ENCODE results near the gene KAT8. TPM values are rescaled to one million over a fixed set of nuclear protein-coding genes. Genes with fewer than 3 reads are reported as not detected.

KAT8 gene
- total RNA-seq, 1 donor from 2014 or later: 33.5 TPM

DNA sequence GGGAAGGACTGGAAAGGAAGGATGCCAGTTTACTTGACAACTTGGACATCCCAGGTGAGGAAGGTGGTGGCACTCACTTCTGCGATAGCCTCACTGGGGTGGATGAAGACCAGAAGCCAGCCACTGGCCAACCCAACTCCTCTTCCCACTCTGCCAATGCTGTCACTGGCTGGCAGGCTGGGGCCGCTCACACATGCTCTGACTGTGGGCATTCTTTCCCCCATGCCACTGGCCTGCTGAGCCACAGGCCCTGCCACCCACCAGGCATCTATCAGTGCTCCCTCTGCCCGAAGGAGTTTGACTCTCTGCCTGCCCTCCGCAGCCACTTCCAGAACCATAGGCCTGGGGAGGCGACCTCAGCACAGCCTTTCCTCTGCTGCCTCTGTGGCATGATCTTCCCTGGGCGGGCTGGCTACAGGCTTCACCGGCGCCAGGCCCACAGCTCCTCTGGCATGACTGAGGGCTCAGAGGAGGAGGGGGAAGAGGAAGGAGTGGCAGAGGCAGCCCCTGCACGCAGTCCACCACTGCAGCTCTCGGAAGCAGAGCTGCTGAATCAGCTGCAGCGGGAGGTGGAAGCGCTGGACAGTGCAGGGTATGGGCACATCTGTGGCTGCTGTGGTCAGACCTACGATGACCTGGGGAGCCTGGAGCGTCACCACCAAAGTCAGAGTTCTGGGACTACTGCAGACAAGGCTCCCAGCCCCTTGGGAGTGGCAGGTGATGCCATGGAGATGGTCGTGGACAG, 38.7 kb upstream of the KAT8 start:
- H3K9me3 Mint-ChIP-seq (ENCODE audit: unreplicated experiment): no peaks in the 10 kb centered on the region
- peaks cover 2% of the 10 kb centered on the region for H3K4me1 Mint-ChIP-seq (ENCODE audit: low read depth, unreplicated experiment)
- no peaks in the 10 kb centered on the region for H3K27me3 ChIP-seq (ENCODE audit: insufficient read depth, low read length)
- H3K27ac Mint-ChIP-seq (ENCODE audit: unreplicated experiment): no peak overlapping the region
- no peak overlapping the region for H3K4me2 ChIP-seq (ENCODE audit: low read length)
- no peak overlapping the region for H3K27ac ChIP-seq (ENCODE audit: low read depth, low read length)
- TF ChIP-seq EZH2 (IDR thresholded peaks at IDR 0.05; ENCODE audit: insufficient read depth, low read length): no peak
- TF ChIP-seq, protein P1, sequence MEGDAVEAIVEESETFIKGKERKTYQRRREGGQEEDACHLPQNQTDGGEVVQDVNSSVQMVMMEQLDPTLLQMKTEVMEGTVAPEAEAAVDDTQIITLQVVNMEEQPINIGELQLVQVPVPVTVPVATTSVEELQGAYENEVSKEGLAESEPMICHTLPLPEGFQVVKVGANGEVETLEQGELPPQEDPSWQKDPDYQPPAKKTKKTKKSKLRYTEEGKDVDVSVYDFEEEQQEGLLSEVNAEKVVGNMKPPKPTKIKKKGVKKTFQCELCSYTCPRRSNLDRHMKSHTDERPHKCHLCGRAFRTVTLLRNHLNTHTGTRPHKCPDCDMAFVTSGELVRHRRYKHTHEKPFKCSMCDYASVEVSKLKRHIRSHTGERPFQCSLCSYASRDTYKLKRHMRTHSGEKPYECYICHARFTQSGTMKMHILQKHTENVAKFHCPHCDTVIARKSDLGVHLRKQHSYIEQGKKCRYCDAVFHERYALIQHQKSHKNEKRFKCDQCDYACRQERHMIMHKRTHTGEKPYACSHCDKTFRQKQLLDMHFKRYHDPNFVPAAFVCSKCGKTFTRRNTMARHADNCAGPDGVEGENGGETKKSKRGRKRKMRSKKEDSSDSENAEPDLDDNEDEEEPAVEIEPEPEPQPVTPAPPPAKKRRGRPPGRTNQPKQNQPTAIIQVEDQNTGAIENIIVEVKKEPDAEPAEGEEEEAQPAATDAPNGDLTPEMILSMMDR (IDR thresholded peaks at IDR 0.05; ENCODE audit: insufficient read depth, low read depth, low read length): no peak
- no peak for FAIRE-seq
- H3K4me3 Mint-ChIP-seq (ENCODE audit: unreplicated experiment): no peak overlapping the region
- no peaks in the 10 kb centered on the region for H3K27me3 Mint-ChIP-seq (ENCODE audit: low read depth, unreplicated experiment)
- no peak overlapping the region for H3K9ac ChIP-seq (ENCODE audit: low read length)
- no peak overlapping the region for H3K4me3 ChIP-seq (ENCODE audit: insufficient read depth, low read depth, low read length)
- no peak overlapping the region for H2AFZ ChIP-seq (ENCODE audit: low read depth, low read length)
- peaks cover 80% of the 10 kb centered on the region for H3K79me2 ChIP-seq (ENCODE audit: insufficient read depth, low read length)
- peaks cover 19% of the 10 kb centered on the region for H3K36me3 Mint-ChIP-seq (ENCODE audit: low read depth, unreplicated experiment)
- H4K20me1 ChIP-seq (ENCODE audit: insufficient read depth, low read length): peaks cover 65% of the 10 kb centered on the region
- H3K9me3 ChIP-seq (ENCODE audit: insufficient read depth, low read depth, low read length): no peaks in the 10 kb centered on the region
- H3K36me3 ChIP-seq (ENCODE audit: insufficient read depth, low read length): no peaks in the 10 kb centered on the region
- no peak for DNase-seq (ENCODE audit: low read depth)
- H3K4me1 ChIP-seq (ENCODE audit: insufficient read depth, low read length): peaks cover 4% of the 10 kb centered on the region

DNA sequence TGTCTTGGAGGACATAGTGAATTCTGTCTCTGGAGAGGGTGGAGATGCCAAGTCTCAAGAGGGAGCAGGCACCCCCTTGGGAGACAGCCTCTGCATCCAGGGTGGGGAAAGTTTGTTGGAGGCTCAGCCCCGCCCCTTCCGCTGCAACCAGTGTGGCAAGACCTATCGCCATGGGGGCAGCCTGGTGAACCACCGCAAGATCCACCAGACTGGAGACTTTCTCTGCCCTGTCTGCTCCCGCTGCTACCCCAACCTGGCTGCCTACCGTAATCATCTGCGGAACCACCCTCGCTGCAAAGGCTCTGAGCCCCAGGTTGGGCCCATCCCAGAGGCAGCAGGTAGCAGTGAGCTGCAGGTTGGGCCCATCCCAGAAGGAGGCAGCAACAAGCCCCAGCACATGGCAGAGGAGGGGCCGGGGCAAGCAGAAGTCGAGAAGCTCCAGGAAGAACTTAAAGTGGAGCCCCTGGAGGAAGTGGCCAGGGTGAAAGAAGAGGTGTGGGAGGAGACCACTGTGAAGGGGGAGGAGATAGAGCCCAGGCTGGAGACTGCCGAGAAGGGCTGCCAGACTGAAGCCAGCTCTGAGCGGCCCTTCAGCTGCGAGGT, 38.0 kb upstream of the KAT8 start:
- Mint-ChIP-seq H3K36me3 (ENCODE audit: low read depth, unreplicated experiment) (peaks cover 19% of the 10 kb centered on the region), H3K27ac (ENCODE audit: unreplicated experiment) (no peak overlapping the region), H3K4me3 (ENCODE audit: unreplicated experiment) (no peak overlapping the region), H3K4me1 (ENCODE audit: low read depth, unreplicated experiment) (peaks cover 2% of the 10 kb centered on the region), H3K27me3 (ENCODE audit: low read depth, unreplicated experiment) (no peaks in the 10 kb centered on the region), H3K9me3 (ENCODE audit: unreplicated experiment) (no peaks in the 10 kb centered on the region)
- Histone ChIP-seq H3K4me2 (ENCODE audit: low read length) (no peak overlapping the region), H3K79me2 (ENCODE audit: insufficient read depth, low read length) (peaks cover 77% of the 10 kb centered on the region), H3K27me3 (ENCODE audit: insufficient read depth, low read length) (no peaks in the 10 kb centered on the region), H3K27ac (ENCODE audit: low read depth, low read length) (no peak overlapping the region), H4K20me1 (ENCODE audit: insufficient read depth, low read length) (peaks cover 67% of the 10 kb centered on the region), H3K4me3 (ENCODE audit: insufficient read depth, low read depth, low read length) (no peak overlapping the region), H3K36me3 (ENCODE audit: insufficient read depth, low read length) (no peaks in the 10 kb centered on the region), H2AFZ (ENCODE audit: low read depth, low read length) (no peak overlapping the region), H3K4me1 (ENCODE audit: insufficient read depth, low read length) (peaks cover 4% of the 10 kb centered on the region), H3K9ac (ENCODE audit: low read length) (no peak overlapping the region), H3K9me3 (ENCODE audit: insufficient read depth, low read depth, low read length) (no peaks in the 10 kb centered on the region)
- FAIRE-seq (no peak), DNase-seq (ENCODE audit: low read depth) (no peak)
- TF ChIP-seq, protein P1 (IDR thresholded peaks at IDR 0.05; ENCODE audit: insufficient read depth, low read depth, low read length): no peak
- TF ChIP-seq EZH2 (IDR thresholded peaks at IDR 0.05; ENCODE audit: insufficient read depth, low read length): no peak
